ENCODE results near the gene KRTAP5-4.
A peak's percentile ranks its signal among the peaks of the same experiment; 100 is the strongest.

DNA sequence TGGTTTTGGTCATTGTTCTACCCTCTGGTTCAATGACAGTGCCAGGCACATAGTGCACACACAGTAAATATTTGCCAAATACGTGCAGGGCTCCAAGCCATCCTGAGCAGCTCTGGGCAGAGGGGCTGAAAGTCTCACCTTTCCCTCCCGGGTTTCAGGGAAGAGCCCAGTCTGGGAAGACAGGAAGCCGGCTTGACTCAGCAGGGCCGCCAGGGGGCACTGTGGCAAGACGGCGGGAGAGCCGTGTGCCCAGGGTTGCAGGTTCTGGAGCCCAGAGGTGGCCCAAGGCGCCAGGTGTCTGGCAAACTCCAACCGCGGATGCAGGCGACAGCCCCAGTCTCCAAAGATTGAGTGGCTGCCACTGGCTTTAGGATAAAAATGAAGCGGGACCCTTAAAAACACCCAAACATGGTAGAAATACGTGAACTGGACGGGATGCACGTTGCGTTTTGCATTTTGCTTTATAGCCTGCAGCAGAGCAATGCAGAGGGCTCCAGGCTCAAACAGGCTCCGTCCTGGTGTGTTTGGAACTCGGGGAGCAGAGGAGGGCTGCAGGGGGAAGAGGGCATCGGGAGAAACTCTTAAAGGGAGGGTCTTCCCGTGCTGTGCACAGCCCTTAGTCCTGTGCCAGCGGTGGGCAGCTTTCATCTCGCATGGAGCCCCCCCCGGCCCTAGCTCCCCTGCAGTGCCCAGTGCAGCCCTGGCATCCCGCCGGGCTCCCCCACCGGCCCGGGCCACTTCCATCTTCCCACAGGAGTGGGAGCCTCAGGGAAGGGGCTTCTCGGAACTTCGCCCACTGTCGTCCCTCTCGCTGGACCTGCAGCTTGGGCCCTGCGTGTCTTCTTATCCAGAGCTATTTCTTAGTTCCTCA, 18.4 kb upstream of the KRTAP5-4 start:
- TF ChIP-seq, protein P1, sequence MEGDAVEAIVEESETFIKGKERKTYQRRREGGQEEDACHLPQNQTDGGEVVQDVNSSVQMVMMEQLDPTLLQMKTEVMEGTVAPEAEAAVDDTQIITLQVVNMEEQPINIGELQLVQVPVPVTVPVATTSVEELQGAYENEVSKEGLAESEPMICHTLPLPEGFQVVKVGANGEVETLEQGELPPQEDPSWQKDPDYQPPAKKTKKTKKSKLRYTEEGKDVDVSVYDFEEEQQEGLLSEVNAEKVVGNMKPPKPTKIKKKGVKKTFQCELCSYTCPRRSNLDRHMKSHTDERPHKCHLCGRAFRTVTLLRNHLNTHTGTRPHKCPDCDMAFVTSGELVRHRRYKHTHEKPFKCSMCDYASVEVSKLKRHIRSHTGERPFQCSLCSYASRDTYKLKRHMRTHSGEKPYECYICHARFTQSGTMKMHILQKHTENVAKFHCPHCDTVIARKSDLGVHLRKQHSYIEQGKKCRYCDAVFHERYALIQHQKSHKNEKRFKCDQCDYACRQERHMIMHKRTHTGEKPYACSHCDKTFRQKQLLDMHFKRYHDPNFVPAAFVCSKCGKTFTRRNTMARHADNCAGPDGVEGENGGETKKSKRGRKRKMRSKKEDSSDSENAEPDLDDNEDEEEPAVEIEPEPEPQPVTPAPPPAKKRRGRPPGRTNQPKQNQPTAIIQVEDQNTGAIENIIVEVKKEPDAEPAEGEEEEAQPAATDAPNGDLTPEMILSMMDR (IDR thresholded peaks at IDR 0.05): peak; percentile 81
- TF ChIP-seq EZH2 (IDR thresholded peaks at IDR 0.05; ENCODE audit: borderline replicate concordance, insufficient read depth, low read depth, low read length, poor library complexity, severe bottlenecking): no peak

Data from B cell (primary cell).